Measurements from ENCODE around the gene ADGRV1. TPM values are rescaled to one million over a fixed set of nuclear protein-coding genes. Genes with fewer than 3 reads are reported as not detected.
A peak's percentile ranks its signal among the peaks of the same experiment; 100 is the strongest.

ADGRV1 gene
- total RNA-seq, 1 experiment from 2014 or later, result 64.8 TPM

GRCh38 chr5:90878549-90879196, 320.1 kb downstream of the ADGRV1 start:
- H3K4me1 Mint-ChIP-seq, result peaks cover 59% of the 10 kb centered on the region in 2 experiments
- no CpG with 5 or more reads among the region's 3 CpGs for WGBS (ENCODE audit: extremely low coverage, insufficient read length, low lambda C conversion rate)
- no peak overlapping the region for H3K4me3 Mint-ChIP-seq

More at GRCh38 chr5:90878549-90879196, 320.1 kb downstream of the ADGRV1 start:
- H3K79me1 ChIP-seq (ENCODE audit: insufficient read depth, low read depth, low read length, poor library complexity, severe bottlenecking), result no peaks in the 10 kb centered on the region
- no peak overlapping the region for H4K5ac ChIP-seq (ENCODE audit: insufficient read length, low read depth, low read length)
- H2AFZ ChIP-seq (ENCODE audit: low read length), result no peak overlapping the region
- H2AK5ac ChIP-seq (ENCODE audit: insufficient read length, low read length), result no peak overlapping the region
- H4K8ac ChIP-seq (replicated peaks; ENCODE audit: insufficient read length, low read depth, low read length), result no peak overlapping the region
- TF ChIP-seq, protein P1, sequence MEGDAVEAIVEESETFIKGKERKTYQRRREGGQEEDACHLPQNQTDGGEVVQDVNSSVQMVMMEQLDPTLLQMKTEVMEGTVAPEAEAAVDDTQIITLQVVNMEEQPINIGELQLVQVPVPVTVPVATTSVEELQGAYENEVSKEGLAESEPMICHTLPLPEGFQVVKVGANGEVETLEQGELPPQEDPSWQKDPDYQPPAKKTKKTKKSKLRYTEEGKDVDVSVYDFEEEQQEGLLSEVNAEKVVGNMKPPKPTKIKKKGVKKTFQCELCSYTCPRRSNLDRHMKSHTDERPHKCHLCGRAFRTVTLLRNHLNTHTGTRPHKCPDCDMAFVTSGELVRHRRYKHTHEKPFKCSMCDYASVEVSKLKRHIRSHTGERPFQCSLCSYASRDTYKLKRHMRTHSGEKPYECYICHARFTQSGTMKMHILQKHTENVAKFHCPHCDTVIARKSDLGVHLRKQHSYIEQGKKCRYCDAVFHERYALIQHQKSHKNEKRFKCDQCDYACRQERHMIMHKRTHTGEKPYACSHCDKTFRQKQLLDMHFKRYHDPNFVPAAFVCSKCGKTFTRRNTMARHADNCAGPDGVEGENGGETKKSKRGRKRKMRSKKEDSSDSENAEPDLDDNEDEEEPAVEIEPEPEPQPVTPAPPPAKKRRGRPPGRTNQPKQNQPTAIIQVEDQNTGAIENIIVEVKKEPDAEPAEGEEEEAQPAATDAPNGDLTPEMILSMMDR (conservative IDR thresholded peaks at IDR 0.05), result no peak
- no peak overlapping the region for H2BK5ac ChIP-seq (ENCODE audit: insufficient read length, low read length)
- no peaks in the 10 kb centered on the region for H3K23me2 ChIP-seq (ENCODE audit: insufficient read length, low read depth, low read length, poor library complexity, severe bottlenecking)
- H3K4ac ChIP-seq (ENCODE audit: low read depth, low read length), result no peak overlapping the region
- no peak overlapping the region for H3K14ac ChIP-seq (ENCODE audit: insufficient read depth, low read length)
- Mint-ChIP-seq H3K27ac (peak overlapping the region; percentile 11 to 81 (median 81); a peak in 5 of 7 replicates), H3K27me3 (ENCODE audit: low read depth) (no peaks in the 10 kb centered on the region), H3K9me3 (no peaks in the 10 kb centered on the region), H3K36me3 (ENCODE audit: insufficient read depth in 1 of 3, low read depth in 3 of 3) (peaks cover 4 to 18% (median 4%) of the 10 kb centered on the region in 3 experiments)
- H3K18ac ChIP-seq (ENCODE audit: insufficient read length, low read depth, low read length), result no peak overlapping the region
- H4K20me1 ChIP-seq (ENCODE audit: control insufficient read depth, insufficient read depth, insufficient read length), result no peaks in the 10 kb centered on the region
- H3K27me3 ChIP-seq (ENCODE audit: insufficient read depth, low read length), result no peaks in the 10 kb centered on the region
- DNase-seq, result no peak
- H4K91ac ChIP-seq (ENCODE audit: insufficient read length, low read depth, low read length), result no peak overlapping the region
- no peak overlapping the region for H2BK12ac ChIP-seq (ENCODE audit: insufficient read length, low read depth, low read length)
- H3K9ac ChIP-seq (ENCODE audit: extremely low read depth, insufficient read length, low read length), result no peak overlapping the region
- H3T11ph ChIP-seq (ENCODE audit: low read length), result no peak overlapping the region
- no peaks in the 10 kb centered on the region for H3K9me3 ChIP-seq (ENCODE audit: control insufficient read depth, low read depth, low read length)
- H3K4me1 ChIP-seq (ENCODE audit: insufficient read depth, low read length), result peaks cover 8% of the 10 kb centered on the region
- H3K79me2 ChIP-seq (ENCODE audit: insufficient read depth, low read length), result no peaks in the 10 kb centered on the region
- H3K56ac ChIP-seq (ENCODE audit: insufficient read length, low read depth, low read length), result no peak overlapping the region
- no peak overlapping the region for H3K23ac ChIP-seq (ENCODE audit: insufficient read length, low read depth, low read length)
- no peak overlapping the region for H3K4me2 ChIP-seq (ENCODE audit: insufficient read depth, insufficient read length, low read length)
- no peak overlapping the region for H2BK120ac ChIP-seq (ENCODE audit: low read depth, low read length, poor library complexity, severe bottlenecking)
- no peak overlapping the region for H2BK20ac ChIP-seq (ENCODE audit: low read depth, low read length, poor library complexity, severe bottlenecking)
- H2BK15ac ChIP-seq (ENCODE audit: low read depth, low read length), result no peak overlapping the region
- H3K27ac ChIP-seq (ENCODE audit: insufficient read length, low read depth, low read length), result no peak overlapping the region

All from H9 (cell line).